Aorta (tissue), 5 donors: ENCODE data around the gene ATG4C. TPM values are rescaled to one million over a fixed set of nuclear protein-coding genes. Genes with fewer than 3 reads are reported as not detected.
"Not testable (repeated sequence)": the region's sequence is repeated elsewhere in the genome, so short reads cannot be mapped to it uniquely, and the experiment has no call there.

Experiments used
- ATAC-seq: fragments of 200-7000 bp; cut with Tn5 transposase; one replicate; pipeline ENCODE4 v1.9.1; 2022; ENCODE audit warnings: moderate library complexity; ENCODE audit not compliant: low FRiP score
- DNase-seq, 2 donors: peaks; one replicate each; pipeline ENCODE4 v3.0.0-alpha.2; 2020
- H3K27ac ChIP-seq, 2 donors: one replicate each; pipeline ENCODE4 v1.5.1; 2013; ENCODE audit warnings: low read length in 2 of 2, mild to moderate bottlenecking in 2 of 2, moderate library complexity in 2 of 2, control low read depth in 1 of 2, inconsistent platforms in 1 of 2, low read depth in 1 of 2
- H3K27me3 ChIP-seq, 2 donors: one replicate each; pipeline ENCODE4 v1.6.1; 2013; ENCODE audit warnings: control low read depth in 1 of 2, low read length in 1 of 2, mild to moderate bottlenecking in 1 of 2, moderate library complexity in 1 of 2; ENCODE audit not compliant: insufficient read depth in 2 of 2, control insufficient read depth in 1 of 2
- H3K36me3 ChIP-seq, 2 donors: one replicate each; pipeline ENCODE4 v1.6.1; 2013; ENCODE audit warnings: control low read depth in 1 of 2, low read length in 1 of 2, mild to moderate bottlenecking in 1 of 2; ENCODE audit not compliant: insufficient read depth in 2 of 2, control insufficient read depth in 1 of 2
- H3K4me1 ChIP-seq, 2 donors: one replicate each; pipeline ENCODE4 v1.6.1; 2013; ENCODE audit warnings: low read length in 2 of 2, control low read depth in 1 of 2, mild to moderate bottlenecking in 1 of 2, moderate library complexity in 1 of 2; ENCODE audit not compliant: insufficient read depth in 2 of 2, control insufficient read depth in 1 of 2
- H3K4me3 ChIP-seq, 2 donors: one replicate each; pipeline ENCODE4 v1.5.1; 2013; ENCODE audit warnings: low read length in 2 of 2, control low read depth in 1 of 2, mild to moderate bottlenecking in 1 of 2
- H3K9me3 ChIP-seq: one replicate; pipeline ENCODE4 v1.6.1; 2013; ENCODE audit warnings: mild to moderate bottlenecking, low read length; ENCODE audit not compliant: control insufficient read depth
- WGBS, 2 donors: extraction: QIAGEN DNeasy Blood & Tissue Kit; methylation state at CpG; one replicate each; pipeline ENCODE4 v1.1.7; 2013; 5-methylcytosine and 5-hydroxymethylcytosine counted together
- intact Hi-C, 2 donors: fragments of 100-400 bp; cut with DNase I; formaldehyde crosslinking; loops; one replicate each; pipeline versions ENCODE4 v1.14.2 to v1.15.0; 2022
- long read RNA-seq, 2 donors: library from polyadenylated mRNA; unstranded; transcript quantifications; one replicate each; pipeline ENCODE4 v2.0.0, GENCODE V29; 2020 to 2021
- polyA plus RNA-seq, 2 donors: library from polyadenylated mRNA; stranded (reverse); fragments of 200-250 nt; gene quantifications; one replicate each; pipeline ENCODE4 v1.2.3, GENCODE V29; 2013
- total RNA-seq, 2 donors: library from RNA; stranded (reverse); fragmentation: NEBNext Ultra II Directional; extraction: Animal tissue kit (Norgen Biotek cat#: 25700); gene quantifications; one replicate each; pipeline ENCODE4 v1.2.1, GENCODE V29; 2021
- donor health status: healthy with polysubstance abuse.
- donor health status: Bipolar disorder and iron deficiency.
- donor health status: DM: no; HTN: no; CAD: no.
- donor health status: DM: no; HTN: no; CAD: no.
- donor health status: DM: yes; HTN: yes; CAD: no.

ATG4C gene, protein sequence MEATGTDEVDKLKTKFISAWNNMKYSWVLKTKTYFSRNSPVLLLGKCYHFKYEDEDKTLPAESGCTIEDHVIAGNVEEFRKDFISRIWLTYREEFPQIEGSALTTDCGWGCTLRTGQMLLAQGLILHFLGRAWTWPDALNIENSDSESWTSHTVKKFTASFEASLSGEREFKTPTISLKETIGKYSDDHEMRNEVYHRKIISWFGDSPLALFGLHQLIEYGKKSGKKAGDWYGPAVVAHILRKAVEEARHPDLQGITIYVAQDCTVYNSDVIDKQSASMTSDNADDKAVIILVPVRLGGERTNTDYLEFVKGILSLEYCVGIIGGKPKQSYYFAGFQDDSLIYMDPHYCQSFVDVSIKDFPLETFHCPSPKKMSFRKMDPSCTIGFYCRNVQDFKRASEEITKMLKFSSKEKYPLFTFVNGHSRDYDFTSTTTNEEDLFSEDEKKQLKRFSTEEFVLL
- total RNA-seq (10 to 100 TPM; 11.0 to 18.4 TPM), polyA plus RNA-seq (1 to 10 TPM; 5.8 TPM)
- long read RNA-seq, donor 1, transcript ATG4C-203 (11 exons, 2,890 nt), result minor isoform, 6 of 24 reads
- long read RNA-seq, donor 1, transcript ATG4C-201 (11 exons, 2,938 nt), result major isoform, 9 of 24 reads
- long read RNA-seq, donor 1, partial matches to known transcripts, result 1 of 24 reads
- long read RNA-seq, donor 1, other reads (novel, unspliced or antisense), result 8 of 24 reads
- long read RNA-seq, donor 2, partial matches to known transcripts, result 1 of 9 reads
- long read RNA-seq, donor 2, other reads (novel, unspliced or antisense), result 2 of 9 reads

DNA sequence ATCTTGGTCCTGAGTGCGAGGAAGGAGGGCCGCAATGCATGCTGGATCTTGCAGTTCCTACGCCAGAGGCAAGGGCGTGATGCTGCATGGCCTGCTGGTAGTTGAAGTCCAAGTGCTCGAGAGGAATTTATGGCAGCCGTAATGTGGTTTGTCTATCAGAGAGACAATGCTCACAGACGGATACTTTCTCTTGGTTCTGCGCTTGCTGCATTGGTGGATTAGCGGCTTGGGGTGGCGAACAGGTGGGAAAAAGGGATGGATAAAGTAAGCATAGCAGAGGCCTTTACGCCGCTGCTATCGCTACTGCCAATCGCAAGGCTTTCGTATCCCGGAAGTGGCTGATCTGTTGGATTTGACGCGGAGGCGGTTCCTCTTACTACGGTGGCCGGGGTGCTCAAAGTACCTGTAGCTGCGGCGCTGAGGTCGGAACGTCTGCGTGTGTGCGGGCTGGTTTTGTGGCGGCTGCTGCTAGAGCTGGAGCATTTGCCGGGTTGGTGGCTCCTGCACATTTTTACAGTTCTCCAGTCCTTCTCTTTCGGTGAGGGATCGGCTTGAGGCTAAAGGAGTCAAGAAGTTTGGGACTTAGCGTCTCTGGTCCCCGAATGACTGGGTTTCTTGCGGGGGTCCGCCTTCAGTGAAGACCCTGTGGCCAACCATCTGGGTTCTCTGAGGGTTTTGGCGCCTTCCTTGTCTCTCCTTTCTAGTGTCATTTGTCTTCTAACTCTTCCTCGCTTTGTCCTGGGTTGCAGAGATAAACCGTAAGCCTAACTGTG lies at the start of gene ATG4C:
Gene ATG4C, plus strand, starts transcription at position 397 of the 773 bp plus-strand sequence. CDS start 19,655 bp downstream, outside the sequence.
- Histone ChIP-seq H3K4me1 (no peaks in the 10 kb centered on the region), H3K36me3 (no peaks in the 10 kb centered on the region), H3K27me3 (no peaks in the 10 kb centered on the region), H3K4me3 (peak within 1 kb of the TSS; percentile 97 to 98), H3K27ac (peak within 1 kb of the TSS in 1 of 2 donors; percentile 98), H3K9me3 (no peaks in the 10 kb centered on the region)
- peak; percentile 97 for DNase-seq
- 0% methylated on average over 38 of the region's 38 CpGs for WGBS, 2 donors
- intact Hi-C loops, result no loop called here
- ATAC-seq, result peak; percentile 100

DNA sequence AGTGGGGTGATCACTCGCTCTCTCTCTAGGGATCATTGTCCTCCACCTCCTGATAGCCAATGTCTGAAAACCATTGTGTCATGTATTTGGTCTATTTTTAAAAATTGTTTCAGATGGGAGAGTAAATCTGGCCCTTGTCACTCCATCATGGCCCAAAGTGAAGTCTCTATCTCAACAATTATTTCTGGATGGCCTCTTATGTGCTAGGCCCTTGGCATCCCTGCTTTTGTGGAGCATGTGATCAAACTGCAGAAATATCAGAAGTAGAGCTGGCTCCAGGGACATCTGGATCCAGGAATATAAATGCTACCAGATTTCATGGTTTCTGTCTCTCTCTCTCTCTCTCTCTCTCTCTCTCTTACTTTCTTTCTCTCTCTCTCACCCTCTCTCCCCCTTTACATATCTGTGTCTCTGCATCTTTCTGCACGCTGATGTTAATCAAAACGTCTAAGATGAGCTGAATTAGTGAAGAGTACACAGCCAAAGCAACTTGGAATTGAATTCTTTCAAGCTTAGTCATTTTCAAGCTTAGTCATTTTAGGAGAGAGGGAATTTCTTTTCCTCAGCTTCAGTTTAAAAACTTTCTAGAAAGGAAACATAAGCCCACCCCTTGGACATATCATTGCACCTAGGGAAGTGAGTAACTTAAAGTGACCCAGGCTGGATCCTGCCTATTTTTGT lies 48.3 kb upstream of the ATG4C start:
- H3K9me3 ChIP-seq, result no peaks in the 10 kb centered on the region
- ATAC-seq (no peak), DNase-seq (no peak)
- no peaks in the 10 kb centered on the region for H3K36me3 ChIP-seq
- H3K27me3 ChIP-seq, result no peaks in the 10 kb centered on the region
- intact Hi-C loops, result no loop called here
- H3K27ac ChIP-seq, result no peak overlapping the region
- H3K4me3 ChIP-seq, result no peak overlapping the region
- 47 to 51% methylated on average over 3 of the region's 3 CpGs for WGBS, 2 donors
- peaks cover 0 to 2% of the 10 kb centered on the region in 2 donors for H3K4me1 ChIP-seq

DNA sequence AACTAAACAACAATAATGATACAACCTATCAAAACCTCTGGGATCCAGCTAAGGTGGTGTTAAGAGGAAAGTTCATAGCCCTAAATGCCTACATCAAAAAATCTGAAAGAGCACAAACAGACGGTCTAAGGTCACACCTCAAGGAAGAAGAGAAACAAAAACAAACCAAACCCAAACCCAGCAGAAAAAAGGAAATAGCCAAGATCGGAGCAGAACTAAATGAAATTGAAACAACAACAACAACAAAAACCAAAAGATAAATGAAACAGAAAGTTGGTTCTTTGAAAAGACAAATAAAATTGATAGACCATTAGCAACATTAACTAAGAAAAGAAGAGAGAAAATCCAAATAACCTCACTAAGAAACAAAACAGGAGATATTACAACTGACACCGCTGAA lies 43.2 kb upstream of the ATG4C start:
- H3K9me3 ChIP-seq, DNase-seq, H3K4me3 ChIP-seq, intact Hi-C loops, H3K4me1 ChIP-seq, H3K36me3 ChIP-seq, H3K27me3 ChIP-seq, H3K27ac ChIP-seq, ATAC-seq: not testable (repeated sequence)
- WGBS, 2 donors, result 77 to 91% methylated on average over 3 of the region's 3 CpGs

DNA sequence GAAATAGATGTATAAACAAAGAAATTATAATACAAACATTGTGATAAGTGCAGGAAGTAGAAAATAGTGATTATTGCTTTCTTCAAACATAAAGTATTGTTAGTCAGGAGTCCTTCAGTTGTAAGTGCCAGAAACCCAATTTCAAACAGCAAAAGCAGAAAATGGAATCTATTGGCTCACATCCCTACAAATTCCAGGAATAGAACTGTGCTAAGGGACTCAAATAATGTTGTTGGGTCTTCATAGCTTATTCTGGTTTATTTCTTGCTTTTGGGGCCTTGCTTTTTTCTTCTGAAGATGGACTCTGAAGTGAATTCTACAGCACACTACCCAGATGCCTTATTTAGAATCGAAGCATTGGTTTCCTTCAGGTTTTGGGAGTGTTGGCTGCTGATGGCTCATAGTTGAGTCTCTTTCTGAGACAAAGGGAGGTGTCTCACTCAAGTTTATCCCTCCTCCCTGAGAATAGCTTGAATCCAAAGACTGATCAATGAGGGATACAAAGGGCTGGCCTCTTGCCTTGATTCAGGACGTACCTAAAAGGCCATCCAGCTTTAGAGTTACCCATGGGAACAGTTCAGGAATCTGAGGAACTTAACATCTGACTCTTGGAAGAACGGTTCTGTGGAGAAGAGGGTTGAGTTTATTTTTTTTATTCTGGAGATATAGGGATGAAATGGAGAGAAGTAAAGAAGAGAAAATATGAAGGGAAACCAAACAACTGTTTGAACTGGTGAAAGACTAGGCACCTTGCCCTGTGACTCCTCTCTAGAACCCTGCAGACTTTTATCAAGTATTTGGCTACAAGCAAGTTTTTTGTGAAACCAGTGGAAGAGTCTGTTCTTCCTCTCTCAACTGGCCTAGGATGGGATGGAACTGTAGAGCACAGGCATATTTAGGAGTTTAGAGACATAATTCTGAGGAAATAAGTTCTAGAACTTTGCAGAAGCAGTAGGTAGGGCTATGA lies 39.0 kb upstream of the ATG4C start:
- intact Hi-C loops, result no loop called here
- ATAC-seq (no peak), DNase-seq (no peak)
- Histone ChIP-seq H3K9me3 (peaks cover 2% of the 10 kb centered on the region), H3K4me1 (peaks cover 4% of the 10 kb centered on the region in 2 donors), H3K27me3 (no peaks in the 10 kb centered on the region), H3K36me3 (no peaks in the 10 kb centered on the region), H3K27ac (peak overlapping the region in 1 of 2 donors; percentile 57), H3K4me3 (no peak overlapping the region)
- 15 to 21% methylated on average over 3 of the region's 3 CpGs for WGBS, 2 donors

DNA sequence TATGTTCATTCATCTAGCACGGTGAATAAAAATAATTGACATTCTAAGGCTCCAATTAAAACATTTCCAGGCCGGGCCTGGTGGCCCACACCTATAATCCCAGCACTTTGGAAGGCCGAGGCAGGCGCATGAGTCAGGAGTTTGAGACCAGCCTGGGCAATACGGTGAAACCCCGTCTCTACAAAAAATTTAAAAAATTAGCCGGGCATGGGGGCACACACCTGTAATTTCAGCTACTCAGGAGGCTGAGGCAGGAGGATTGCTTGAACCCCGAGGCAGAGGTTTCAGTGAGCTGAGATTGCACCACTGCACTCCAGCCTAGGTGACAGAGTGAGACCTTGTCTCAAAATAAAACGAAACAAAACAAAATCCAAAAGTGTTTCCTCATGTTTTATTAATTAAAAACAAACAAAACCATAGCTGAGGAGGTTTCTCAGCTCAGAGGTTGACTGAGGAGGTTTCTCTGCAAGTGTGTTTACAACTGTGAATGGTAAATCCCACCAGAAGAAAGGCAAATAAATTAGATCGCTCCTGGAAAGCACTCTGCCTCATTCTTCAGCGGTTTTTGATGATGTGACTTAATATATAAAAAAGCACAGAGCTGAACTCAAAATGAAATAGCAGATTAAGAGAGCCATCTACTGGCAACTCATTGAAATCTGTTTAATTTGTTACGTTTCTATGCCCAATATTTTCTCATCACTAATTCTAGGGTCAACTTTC lies 37.7 kb upstream of the ATG4C start:
- Histone ChIP-seq H3K9me3 (peaks cover 2% of the 10 kb centered on the region), H3K27me3 (no peaks in the 10 kb centered on the region), H3K36me3 (no peaks in the 10 kb centered on the region), H3K4me3 (no peak overlapping the region), H3K4me1 (peaks cover 4 to 5% of the 10 kb centered on the region in 2 donors), H3K27ac (no peak overlapping the region)
- intact Hi-C loops, result loop anchor here (2.0 kb wide), 1 partner anchor 215 kb away; no protein-coding TSS in a partner anchor
- ATAC-seq (peak; percentile 67), DNase-seq (no peak)
- WGBS, 2 donors, result 47 to 49% methylated on average over 12 of the region's 12 CpGs

DNA sequence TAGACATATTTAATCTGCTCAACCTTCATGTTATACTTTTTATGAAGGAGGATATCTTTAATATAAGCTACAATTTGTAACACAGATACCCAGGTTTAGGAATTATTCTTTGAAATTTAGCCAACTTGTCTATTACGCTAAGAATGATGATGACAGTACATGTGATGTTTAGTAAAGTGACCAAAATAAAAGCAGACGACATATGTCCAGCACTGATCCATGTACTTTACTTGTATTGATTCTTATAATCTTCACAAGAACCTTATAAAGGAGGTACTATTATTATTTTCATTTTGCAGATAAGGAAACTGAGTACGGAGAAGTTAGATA lies 37.2 kb upstream of the ATG4C start:
- Histone ChIP-seq H3K9me3 (peaks cover 2% of the 10 kb centered on the region), H3K4me1 (peaks cover 4 to 7% of the 10 kb centered on the region in 2 donors), H3K27me3 (no peaks in the 10 kb centered on the region), H3K36me3 (no peaks in the 10 kb centered on the region), H3K4me3 (no peak overlapping the region), H3K27ac (no peak overlapping the region)
- intact Hi-C loops, result loop anchor here (2.0 kb wide), 1 partner anchor 216 kb away; no protein-coding TSS in a partner anchor
- ATAC-seq (no peak), DNase-seq (no peak)
- 34 to 41% methylated on average over 3 of the region's 3 CpGs for WGBS, 2 donors
